Glomerular visceral epithelial cell (primary cell): ENCODE results near the gene APEH.
A peak's percentile ranks its signal among the peaks of the same experiment; 100 is the strongest.
"Not testable (repeated sequence)": the region's sequence is repeated elsewhere in the genome, so short reads cannot be mapped to it uniquely, and the experiment has no call there.

Experiments
- DNase-seq: peaks from one replicate; pipeline ENCODE4 v3.0.0-alpha.2; 2016; ENCODE audit errors: extremely low spot score

The APEH gene

GRCh38 chr3:49668861-49669260, 5.3 kb upstream of the APEH start:
- DNase-seq = peak; percentile 79

- DNase-seq = no peak
Observed at GRCh38 chr3:49669352-49669751, 4.8 kb upstream of the APEH start.

- DNase-seq = no peak
Observed at GRCh38 chr3:49670940-49671290, 3.2 kb upstream of the APEH start.

GRCh38 chr3:49671291-49672288, 2.6 kb upstream of the APEH start:
- DNase-seq = peak; percentile 69

GRCh38 chr3:49673121-49673714, 933 bp upstream of the APEH start:
- DNase-seq = peak; percentile 32

- DNase-seq = no peak
Observed at GRCh38 chr3:49674497-49674983, 389 bp downstream of the APEH start.

- DNase-seq = no peak
Observed at GRCh38 chr3:49675912-49676311, 1.8 kb downstream of the APEH start.

- no peak for DNase-seq
Observed at GRCh38 chr3:49680493-49681231, 6.5 kb downstream of the APEH start.

- DNase-seq = no peak
Observed at GRCh38 chr3:49681232-49681522, 7.0 kb downstream of the APEH start.

GRCh38 chr3:49681543-49681942, 7.4 kb downstream of the APEH start:
- DNase-seq = no peak

GRCh38 chr3:49683162-49683561, 9.0 kb downstream of the APEH start:
- DNase-seq = peak; percentile 72

GRCh38 chr3:49684453-49684852, 10.3 kb downstream of the APEH start:
- not testable (repeated sequence) for DNase-seq

GRCh38 chr3:49685103-49685502, 11.0 kb downstream of the APEH start:
- not testable (repeated sequence) for DNase-seq

- DNase-seq = not testable (repeated sequence)
Observed at GRCh38 chr3:49685846-49686245, 11.7 kb downstream of the APEH start.

- not testable (repeated sequence) for DNase-seq
Observed at GRCh38 chr3:49686346-49686745, 12.2 kb downstream of the APEH start.

GRCh38 chr3:49686769-49687423, 12.7 kb downstream of the APEH start:
- DNase-seq = not testable (repeated sequence)

- not testable (repeated sequence) for DNase-seq
Observed at GRCh38 chr3:49687424-49687795, 13.3 kb downstream of the APEH start.

GRCh38 chr3:49688338-49689045, 14.3 kb downstream of the APEH start:
- DNase-seq = not testable (repeated sequence)

- peak; percentile 88 for DNase-seq
Observed at GRCh38 chr3:49689046-49689907, 15.1 kb downstream of the APEH start, which contains the start of the genes MST1 and RNF123. Gene MST1 (minus strand): TSS chr3:49689474. CDS start chr3:49688691, 783 bp downstream. Gene RNF123 (plus strand): TSS chr3:49689557. CDS start chr3:49691166, 1,609 bp downstream.
